Activated T-cell treated with anti-CD3 and anti-CD28 coated beads for 24 hours (primary cell): ENCODE results near the gene ST8SIA3.
"Not testable (repeated sequence)": the region's sequence is repeated elsewhere in the genome, so short reads cannot be mapped to it uniquely, and the experiment has no call there.

Experiments used
- DNase-seq: peaks from one replicate; pipeline ENCODE4 v3.0.0-alpha.2; 2020; ENCODE audit warnings: low read depth

ST8SIA3 gene

GRCh38 chr18:57366528-57367081 is 14.2 kb downstream of the ST8SIA3 start:
- DNase-seq = no peak

GRCh38 chr18:57372444-57372843 is 20.1 kb downstream of the ST8SIA3 start:
- DNase-seq = no peak

GRCh38 chr18:57373017-57373416 is 20.7 kb downstream of the ST8SIA3 start:
- DNase-seq = no peak

GRCh38 chr18:57376503-57376902 is 24.1 kb downstream of the ST8SIA3 start:
- DNase-seq = no peak

- DNase-seq = no peak
These were observed 36.9 kb downstream of the ST8SIA3 start for GRCh38 chr18:57389271-57389670.

- DNase-seq = no peak
These were observed 37.7 kb downstream of the ST8SIA3 start for GRCh38 chr18:57390044-57390443.

- not testable (repeated sequence) for DNase-seq
These were observed 42.4 kb downstream of the ST8SIA3 start for GRCh38 chr18:57394749-57395148.

GRCh38 chr18:57396831-57397230 is 44.5 kb downstream of the ST8SIA3 start:
- not testable (repeated sequence) for DNase-seq

GRCh38 chr18:57397440-57398132 is 45.2 kb downstream of the ST8SIA3 start:
- DNase-seq = no peak

GRCh38 chr18:57404345-57404744 is 52.0 kb downstream of the ST8SIA3 start:
- no peak for DNase-seq

GRCh38 chr18:57409650-57410049 is 57.3 kb downstream of the ST8SIA3 start:
- DNase-seq = no peak

GRCh38 chr18:57410749-57411148 is 58.4 kb downstream of the ST8SIA3 start:
- no peak for DNase-seq

GRCh38 chr18:57416542-57416941 is 64.2 kb downstream of the ST8SIA3 start:
- DNase-seq = no peak
